Mucosa of gallbladder (tissue), 1 donor: ENCODE results near the gene KCTD6. TPM values are rescaled to one million over a fixed set of nuclear protein-coding genes. Genes with fewer than 3 reads are reported as not detected.

Experiments used
- total RNA-seq: library from RNA; stranded (reverse); gene quantifications from one replicate; pipeline ENCODE4 v1.2.1, GENCODE V29; 2021
- donor health status: DM: no; HTN: no; CAD: no.

The KCTD6 gene
- total RNA-seq, 1 donor from 2014 or later, result 11.0 TPM

Other genes with a start within 250 kb of the KCTD6 start
- gene RPP14, start 185.9 kb upstream of the KCTD6 start, total RNA-seq, result 13.7 TPM
- 10.6 TPM for gene HTD2, start 185.6 kb upstream of the KCTD6 start, total RNA-seq
- 23.2 TPM for gene PXK, start 159.2 kb upstream of the KCTD6 start, total RNA-seq
- gene PDHB, start 58.3 kb upstream of the KCTD6 start, total RNA-seq, result 57.2 TPM
- 19.5 TPM for gene ACOX2, start 45.1 kb downstream of the KCTD6 start, total RNA-seq
- 6.4 TPM for gene FAM107A, start 85.3 kb downstream of the KCTD6 start, total RNA-seq
- 98.6 TPM for gene FAM3D, start 174.7 kb downstream of the KCTD6 start, total RNA-seq